NB4 (cell line): ENCODE measurements around the gene FGF2.

Experiments
- POLR2A ChIP-seq: IDR thresholded peaks from 2 replicates; pipeline ENCODE4 v1.6.1; 2011; ENCODE audit warnings: mild to moderate bottlenecking; ENCODE audit not compliant: insufficient read length; ENCODE audit errors: extremely low read depth
- TF ChIP-seq, protein P1 (sequence below): IDR thresholded peaks from one replicate; pipeline ENCODE4 v1.5.1; 2012; ENCODE audit warnings: low read depth, low read length
- TF ChIP-seq, protein P2 (sequence below): IDR thresholded peaks from 2 replicates; pipeline ENCODE4 v1.6.1; 2011; ENCODE audit warnings: low read depth, low read length

DNA sequence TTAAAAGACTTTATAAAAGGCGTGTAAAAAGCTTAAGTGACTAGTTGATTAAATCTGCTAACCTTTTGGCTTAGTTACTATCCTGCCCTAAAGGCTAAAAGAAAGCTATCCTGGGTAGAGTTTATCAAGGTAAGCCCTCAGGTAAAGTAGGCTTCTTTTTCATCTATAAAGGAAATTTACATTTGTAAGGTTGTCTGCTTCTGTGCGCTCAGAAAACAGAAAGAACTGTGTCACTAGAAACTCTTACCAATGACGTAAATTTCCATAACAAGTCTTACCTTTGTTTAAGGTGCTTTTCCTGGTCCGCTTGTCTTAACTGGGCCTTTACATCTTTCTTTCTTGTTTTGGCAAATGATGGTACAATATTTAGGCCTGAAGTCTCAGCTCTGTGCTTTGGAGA, 37.7 kb upstream of the FGF2 start:
- TF ChIP-seq, protein P1, sequence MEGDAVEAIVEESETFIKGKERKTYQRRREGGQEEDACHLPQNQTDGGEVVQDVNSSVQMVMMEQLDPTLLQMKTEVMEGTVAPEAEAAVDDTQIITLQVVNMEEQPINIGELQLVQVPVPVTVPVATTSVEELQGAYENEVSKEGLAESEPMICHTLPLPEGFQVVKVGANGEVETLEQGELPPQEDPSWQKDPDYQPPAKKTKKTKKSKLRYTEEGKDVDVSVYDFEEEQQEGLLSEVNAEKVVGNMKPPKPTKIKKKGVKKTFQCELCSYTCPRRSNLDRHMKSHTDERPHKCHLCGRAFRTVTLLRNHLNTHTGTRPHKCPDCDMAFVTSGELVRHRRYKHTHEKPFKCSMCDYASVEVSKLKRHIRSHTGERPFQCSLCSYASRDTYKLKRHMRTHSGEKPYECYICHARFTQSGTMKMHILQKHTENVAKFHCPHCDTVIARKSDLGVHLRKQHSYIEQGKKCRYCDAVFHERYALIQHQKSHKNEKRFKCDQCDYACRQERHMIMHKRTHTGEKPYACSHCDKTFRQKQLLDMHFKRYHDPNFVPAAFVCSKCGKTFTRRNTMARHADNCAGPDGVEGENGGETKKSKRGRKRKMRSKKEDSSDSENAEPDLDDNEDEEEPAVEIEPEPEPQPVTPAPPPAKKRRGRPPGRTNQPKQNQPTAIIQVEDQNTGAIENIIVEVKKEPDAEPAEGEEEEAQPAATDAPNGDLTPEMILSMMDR = no peak
- TF ChIP-seq POLR2A = no peak
- TF ChIP-seq, protein P2, sequence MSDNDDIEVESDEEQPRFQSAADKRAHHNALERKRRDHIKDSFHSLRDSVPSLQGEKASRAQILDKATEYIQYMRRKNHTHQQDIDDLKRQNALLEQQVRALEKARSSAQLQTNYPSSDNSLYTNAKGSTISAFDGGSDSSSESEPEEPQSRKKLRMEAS = no peak
